NCI-H524 treated with DMSO at 0.1 percent for 48 hours (cell line): ENCODE data around the gene TRIM69.
"Not testable (repeated sequence)": the region's sequence is repeated elsewhere in the genome, so short reads cannot be mapped to it uniquely, and the experiment has no call there.

Experiments
- DNase-seq: peaks from one replicate; lab custom pipeline; 2025; lab: John Stamatoyannopoulos, UW

Gene TRIM69

DNA sequence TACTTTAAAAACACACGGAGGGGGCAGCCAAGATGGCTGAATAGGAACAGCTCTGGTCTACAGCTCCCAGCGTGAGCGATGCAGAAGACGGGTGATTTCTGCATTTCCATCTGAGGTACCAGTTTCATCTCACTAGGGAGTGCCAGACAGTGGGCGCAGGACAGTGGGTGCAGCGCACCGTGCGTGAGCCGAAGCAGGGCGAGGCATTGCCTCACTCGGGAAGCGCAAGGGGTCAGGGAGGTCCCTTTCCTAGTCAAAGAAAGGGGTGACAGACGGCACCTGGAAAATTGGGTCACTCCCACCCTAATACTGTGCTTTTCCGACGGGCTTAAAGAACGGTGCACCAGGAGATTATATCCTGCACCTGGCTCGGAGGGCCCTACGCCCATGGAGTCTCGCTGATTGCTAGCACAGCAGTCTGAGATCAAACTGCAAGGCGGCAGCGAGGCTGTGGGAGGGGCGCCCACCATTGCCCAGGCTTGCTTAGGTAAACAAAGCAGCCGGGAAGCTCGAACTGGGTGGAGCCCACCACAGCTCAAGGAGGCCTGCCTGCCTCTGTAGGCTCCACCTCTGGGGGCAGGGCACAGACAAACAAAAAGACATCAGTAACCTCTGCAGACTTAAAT, 3.0 kb downstream of the TRIM69 start:
- DNase-seq, result not testable (repeated sequence)

DNA sequence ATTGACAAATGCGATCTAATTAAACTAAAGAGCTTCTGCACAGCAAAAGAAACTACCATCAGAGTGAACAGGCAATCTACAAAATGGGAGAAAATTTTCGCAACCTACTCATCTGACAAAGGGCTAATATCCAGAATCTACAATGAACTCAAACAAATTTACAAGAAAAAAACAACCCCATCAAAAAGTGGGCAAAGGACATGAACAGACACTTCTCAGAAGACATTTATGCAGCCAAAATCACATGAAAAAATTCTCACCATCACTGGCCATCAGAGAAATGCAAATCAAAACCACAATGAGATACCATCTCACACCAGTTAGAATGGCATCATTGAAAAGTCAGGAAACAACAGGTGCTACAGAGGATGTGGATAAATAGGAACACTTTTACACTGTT, 7.1 kb downstream of the TRIM69 start:
- not testable (repeated sequence) for DNase-seq

DNA sequence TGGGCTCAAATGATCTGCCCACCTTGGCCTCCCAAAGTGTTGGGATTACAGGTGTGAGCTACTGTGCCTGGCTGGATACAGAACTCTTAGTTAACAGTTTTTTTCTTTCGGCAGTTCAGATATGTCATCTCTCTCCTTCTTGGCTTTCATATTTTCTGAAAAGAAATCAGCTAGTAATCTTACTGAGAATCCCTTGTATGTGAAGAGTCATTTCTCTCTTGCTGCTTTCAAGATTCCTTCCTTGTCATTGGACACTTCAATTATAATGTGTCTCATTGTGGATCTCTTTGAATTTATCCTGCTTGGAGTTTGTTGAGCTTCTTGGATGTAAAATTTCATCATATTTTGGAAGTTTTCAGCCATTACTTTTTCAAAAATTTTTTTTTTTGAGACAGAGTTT, 17.0 kb downstream of the TRIM69 start:
- DNase-seq, result no peak

DNA sequence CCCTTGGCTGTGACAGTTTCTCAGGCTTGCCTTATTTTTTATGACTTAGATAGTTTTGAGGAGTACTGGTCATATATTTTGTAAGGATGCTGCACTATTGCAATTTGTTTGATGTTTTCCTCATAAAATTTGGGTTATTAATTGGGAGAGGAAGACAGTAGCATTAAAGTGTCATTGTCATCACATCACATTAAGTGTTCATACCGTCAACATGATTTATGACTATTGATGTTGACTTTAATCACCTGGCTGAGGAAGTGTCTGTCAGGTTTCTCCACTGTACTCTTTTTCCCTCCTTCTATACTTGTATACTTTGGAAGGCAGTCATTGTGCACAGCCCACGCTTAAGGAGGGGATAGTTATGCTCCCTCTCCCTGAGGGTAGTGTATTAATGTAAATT, 26.9 kb downstream of the TRIM69 start:
- DNase-seq, result no peak

DNA sequence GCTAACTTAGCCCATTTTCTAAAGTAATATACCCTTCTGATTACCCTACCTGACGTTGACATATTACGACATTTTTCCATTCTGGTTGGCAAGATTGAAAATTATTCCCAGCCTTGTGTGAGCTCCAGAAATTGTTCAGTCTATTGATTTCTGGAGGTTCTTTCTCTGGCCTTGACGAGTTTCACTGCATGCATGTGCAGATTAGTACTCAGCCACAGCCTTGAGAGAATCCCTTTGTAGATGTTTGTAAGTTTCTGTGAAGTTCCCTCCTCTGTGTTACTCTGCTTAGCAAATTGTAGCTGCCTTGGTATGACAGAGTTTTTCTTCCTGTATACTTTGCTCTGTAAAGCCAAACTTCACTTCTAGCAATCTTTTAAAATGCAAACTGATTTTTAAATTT, 27.5 kb downstream of the TRIM69 start:
- DNase-seq, result no peak

- DNase-seq, result no peak
These were observed 28.7 kb downstream of the TRIM69 start for GRCh38 chr15:44765036-44765435.

DNA sequence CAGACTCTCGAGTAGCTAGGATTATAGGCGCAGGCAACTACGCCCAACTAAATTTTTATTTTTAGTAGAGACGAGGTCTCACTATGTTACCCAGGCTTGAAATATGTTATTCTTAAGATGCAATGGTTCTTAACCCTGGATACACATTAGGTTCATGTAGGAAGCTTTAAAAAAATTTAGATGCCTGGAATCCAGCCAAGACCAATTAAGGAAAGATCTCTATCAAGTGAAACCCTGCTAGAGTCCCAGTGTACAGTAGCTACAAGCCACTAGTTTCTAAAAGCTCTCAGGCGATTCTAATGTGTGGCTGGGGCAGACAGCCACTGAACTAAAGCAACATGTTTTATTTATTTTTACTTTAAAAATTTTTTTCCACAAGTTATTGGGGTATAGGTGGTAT, 33.2 kb downstream of the TRIM69 start:
- DNase-seq, result no peak

- not testable (repeated sequence) for DNase-seq
These were observed 34.4 kb downstream of the TRIM69 start for GRCh38 chr15:44770715-44771114.

GRCh38 chr15:44775953-44776352, 39.6 kb downstream of the TRIM69 start:
- DNase-seq, result no peak

DNA sequence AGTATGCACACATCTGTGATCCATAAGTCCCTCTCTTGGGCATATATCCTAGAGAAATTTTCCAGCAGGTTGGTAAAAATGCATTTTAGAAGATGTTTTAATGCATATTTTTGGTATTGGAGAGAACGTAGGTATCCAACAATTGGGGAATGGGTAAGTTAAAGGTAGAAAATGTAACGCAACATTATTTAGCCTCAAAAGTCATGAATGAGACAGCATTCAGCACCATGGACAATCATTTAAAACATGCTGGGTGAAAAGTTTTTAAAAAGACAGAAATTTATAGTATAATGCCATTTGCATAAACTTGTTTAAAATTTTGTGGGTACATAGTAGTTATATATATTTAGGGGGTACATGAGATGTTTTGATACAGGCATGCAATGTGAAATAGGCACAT, 43.4 kb downstream of the TRIM69 start:
- DNase-seq, result no peak

- no peak for DNase-seq
These were observed 44.3 kb downstream of the TRIM69 start for GRCh38 chr15:44780608-44781007.

DNA sequence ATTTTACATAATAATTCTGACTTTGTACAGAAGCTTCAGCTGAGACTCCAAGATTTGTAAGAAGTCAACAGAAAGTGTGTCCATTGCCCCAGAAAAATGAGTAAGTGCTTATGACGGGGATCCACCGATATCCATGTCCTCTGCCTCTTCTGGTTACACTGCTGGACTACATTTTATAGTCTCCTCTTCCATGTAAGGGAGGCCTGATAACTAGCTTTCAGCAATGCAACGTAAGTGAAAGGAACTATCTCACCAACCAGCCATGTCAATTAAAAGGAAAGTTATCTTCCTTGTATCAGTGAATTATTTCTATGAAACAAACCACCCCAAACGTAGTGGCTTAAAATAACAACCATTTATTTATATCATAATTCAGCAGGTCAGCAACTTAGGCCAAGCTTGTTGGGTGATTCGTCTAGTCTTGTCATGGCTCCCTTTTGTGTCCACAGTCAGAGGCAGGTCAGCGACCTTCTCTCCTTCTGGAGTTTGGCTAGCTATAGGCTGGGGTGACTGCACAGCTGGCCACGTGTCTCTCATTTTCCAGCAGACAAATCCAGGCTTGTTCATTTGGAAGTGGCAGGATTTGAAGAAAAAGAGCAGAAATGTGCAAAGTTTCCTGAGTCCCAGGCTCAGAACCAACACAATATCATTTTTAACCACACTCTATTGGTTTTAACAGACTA, 44.9 kb downstream of the TRIM69 start:
- DNase-seq, result no peak

- peak; percentile 98 for DNase-seq
These were observed 46.2 kb downstream of the TRIM69 start for GRCh38 chr15:44782516-44782915.

DNA sequence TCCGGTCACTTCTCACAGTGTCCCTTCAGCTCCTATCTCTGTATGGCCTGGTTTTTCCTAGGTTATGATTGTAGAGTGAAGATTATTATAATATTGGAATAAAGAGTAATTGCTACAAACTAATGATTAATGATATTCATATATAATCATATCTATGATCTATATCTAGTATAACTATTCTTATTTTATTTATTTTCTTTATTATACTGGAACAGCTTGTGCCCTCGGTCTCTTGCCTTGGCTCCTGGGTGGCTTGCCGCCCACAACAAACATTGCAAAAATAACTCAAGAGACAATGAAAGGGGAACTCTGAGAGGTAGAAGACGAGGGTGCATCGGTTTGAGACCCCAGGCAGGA, 48.6 kb downstream of the TRIM69 start:
- DNase-seq, result not testable (repeated sequence)

DNA sequence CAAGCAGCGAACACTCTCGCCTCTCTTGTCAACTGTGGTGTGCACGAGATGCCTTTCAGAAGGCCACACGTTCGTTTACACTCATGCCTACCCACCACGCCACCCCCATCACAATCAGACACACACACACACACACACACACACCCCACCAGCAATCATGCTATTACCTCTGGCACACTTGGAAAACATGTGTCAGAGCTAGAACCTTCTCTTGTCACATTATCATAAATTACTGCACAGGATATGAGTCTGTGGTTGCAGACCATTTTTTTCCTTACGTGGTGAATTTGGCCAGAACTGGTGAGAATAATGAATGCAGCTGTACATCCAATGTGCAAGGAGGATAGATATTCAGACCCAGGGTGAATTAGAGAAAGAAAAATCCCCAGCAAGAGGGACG, 52.4 kb downstream of the TRIM69 start:
- no peak for DNase-seq

DNA sequence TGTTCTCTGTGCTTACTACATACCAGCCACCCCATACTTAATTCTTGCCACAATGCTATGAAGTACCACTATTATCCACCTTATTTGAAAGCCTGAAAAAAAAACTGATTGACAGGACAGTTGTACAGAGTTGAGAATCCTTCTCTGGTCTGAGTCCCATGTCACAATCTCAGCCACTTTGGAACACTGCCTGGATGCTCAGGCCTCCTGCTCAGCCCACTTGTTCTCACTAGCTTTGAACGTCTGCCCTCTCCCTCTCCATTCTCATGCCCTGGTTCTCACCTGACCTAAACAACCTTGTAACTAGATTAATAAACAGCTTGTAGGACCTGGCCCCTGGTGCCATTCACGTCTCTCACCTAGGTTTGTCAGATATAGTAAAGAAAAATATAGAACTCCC, 53.9 kb downstream of the TRIM69 start:
- no peak for DNase-seq

DNA sequence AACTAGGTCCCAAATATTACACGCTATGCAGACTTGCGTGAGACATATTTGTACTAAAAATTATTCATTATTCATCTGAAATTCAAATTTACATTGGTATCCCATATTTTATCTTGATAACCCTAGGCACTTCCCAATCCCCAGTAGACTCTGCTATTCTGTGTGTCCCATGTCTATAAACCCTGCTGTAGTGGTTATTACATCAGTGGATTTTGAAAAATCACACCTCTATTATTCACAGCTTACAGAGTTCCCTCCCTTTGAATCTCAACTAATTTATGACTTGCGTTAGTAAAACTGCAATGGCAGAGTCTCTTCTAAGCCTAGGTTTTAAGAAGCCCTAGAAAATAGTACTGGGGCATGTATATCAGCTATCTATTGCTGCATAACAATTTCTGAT, 54.3 kb downstream of the TRIM69 start:
- DNase-seq, result no peak

GRCh38 chr15:44792715-44793114, 56.4 kb downstream of the TRIM69 start:
- no peak for DNase-seq

GRCh38 chr15:44794072-44794471, 57.7 kb downstream of the TRIM69 start:
- DNase-seq, result no peak

- no peak for DNase-seq
These were observed 60.2 kb downstream of the TRIM69 start for GRCh38 chr15:44796508-44796907.

GRCh38 chr15:44798826-44799225, 62.5 kb downstream of the TRIM69 start:
- peak; percentile 87 for DNase-seq

- no peak for DNase-seq
These were observed 65.0 kb downstream of the TRIM69 start for GRCh38 chr15:44801364-44801763.

- no peak for DNase-seq
These were observed 65.5 kb downstream of the TRIM69 start for GRCh38 chr15:44801797-44802196.

GRCh38 chr15:44802336-44802735, 66.0 kb downstream of the TRIM69 start:
- DNase-seq, result no peak
